IMR-90 (cell line): ENCODE data around the gene NEO1. TPM values are rescaled to one million over a fixed set of nuclear protein-coding genes. Genes with fewer than 3 reads are reported as not detected.

ENCODE experiments used
- ATAC-seq: fragments of 200-7000 bp; cut with Tn5 transposase; 2 replicates; pipeline ENCODE4 v1.9.1; 2020; ENCODE audit warnings: low read depth, mild to moderate bottlenecking, moderate library complexity
- BruUV-seq: library from RNA; stranded (reverse); fragments of 400-500 nt; replicated peaks from 2 replicates; lab custom pipeline; 2021; lab: Mats Ljungman, UMichigan
- CTCF ChIA-PET: fragments of 300-600 bp; formaldehyde crosslinking; extraction: SDS; loops from one replicate; lab custom pipeline; 2021; ENCODE audit warnings: antibody characterized with exemption; lab: Yijun Ruan, JAX
- POLR2A ChIA-PET: fragments of 300-600 bp; sonication (Branson Sonifier 250); formaldehyde crosslinking; loops from one replicate; lab custom pipeline; 2022; ENCODE audit warnings: antibody characterized with exemption; ENCODE audit not compliant: unreplicated experiment; lab: Charles Lee
- DNase-seq: peaks from one replicate; pipeline ENCODE4 v3.0.0; 2013
- H2AFZ ChIP-seq: replicated peaks from 2 replicates; pipeline ENCODE3; 2013; ENCODE audit warnings: low read length, mild to moderate bottlenecking; ENCODE audit not compliant: poor library complexity
- H2AK5ac ChIP-seq: 2 replicates; pipeline ENCODE4 v1.6.1; 2013; ENCODE audit warnings: low read depth, low read length, inconsistent platforms
- H2AK9ac ChIP-seq: replicated peaks from 2 replicates; pipeline ENCODE3; 2013; ENCODE audit warnings: mild to moderate bottlenecking, low read depth, low read length, moderate library complexity; ENCODE audit not compliant: poor library complexity
- H2BK120ac ChIP-seq: 2 replicates; pipeline ENCODE4 v1.6.1; 2013; ENCODE audit warnings: low read depth, low read length, inconsistent platforms
- H2BK15ac ChIP-seq: 3 replicates; pipeline ENCODE4 v1.6.1; 2013; ENCODE audit warnings: low read depth, low read length, inconsistent platforms
- H2BK20ac ChIP-seq: 2 replicates; pipeline ENCODE4 v1.6.1; 2013; ENCODE audit warnings: low read depth, mild to moderate bottlenecking, inconsistent platforms, low read length, moderate library complexity
- H2BK5ac ChIP-seq: 2 replicates; pipeline ENCODE4 v1.6.1; 2013; ENCODE audit warnings: mild to moderate bottlenecking, low read depth, low read length, inconsistent platforms; ENCODE audit not compliant: poor library complexity, severe bottlenecking
- H3K14ac ChIP-seq: replicated peaks from 2 replicates; pipeline ENCODE4 v1.6.1; 2013; ENCODE audit warnings: low read depth, low read length, inconsistent platforms
- H3K18ac ChIP-seq: 2 replicates; pipeline ENCODE4 v1.6.1; 2013; ENCODE audit warnings: low read depth, low read length, control low read depth
- H3K23ac ChIP-seq: 2 replicates; pipeline ENCODE4 v1.6.1; 2013; ENCODE audit warnings: low read depth, low read length, inconsistent platforms
- H3K27ac ChIP-seq: 2 replicates; pipeline ENCODE4 v1.5.1; 2013; ENCODE audit warnings: mild to moderate bottlenecking, control low read depth, low read length; ENCODE audit not compliant: insufficient read depth
- H3K27me3 ChIP-seq: 2 replicates; pipeline ENCODE4 v1.6.1; 2013; ENCODE audit warnings: low read length; ENCODE audit not compliant: control insufficient read depth, insufficient read depth
- H3K36me3 ChIP-seq: 2 replicates; pipeline ENCODE4 v1.6.1; 2013; ENCODE audit warnings: low read length, mixed read lengths; ENCODE audit not compliant: control insufficient read depth, insufficient read depth
- H3K4ac ChIP-seq: 2 replicates; pipeline ENCODE4 v1.6.1; 2013; ENCODE audit warnings: low read depth, low read length, inconsistent platforms
- H3K4me1 ChIP-seq: 2 replicates; pipeline ENCODE4 v1.6.1; 2013; ENCODE audit warnings: low read length, mixed read lengths; ENCODE audit not compliant: control insufficient read depth, insufficient read depth
- H3K4me2 ChIP-seq: 2 replicates; pipeline ENCODE4 v1.6.1; 2013; ENCODE audit warnings: low read depth, mild to moderate bottlenecking, control low read depth, low read length, moderate library complexity
- H3K4me3 ChIP-seq: 2 replicates; pipeline ENCODE4 v1.5.1; 2013; ENCODE audit warnings: low read depth, mild to moderate bottlenecking, control low read depth, low read length, moderate library complexity; ENCODE audit not compliant: insufficient read depth
- H3K56ac ChIP-seq: 2 replicates; pipeline ENCODE4 v1.6.1; 2013; ENCODE audit warnings: low read length, inconsistent platforms; ENCODE audit not compliant: insufficient read depth; ENCODE audit errors: extremely low read depth
- H3K79me1 ChIP-seq, 2 experiments: 2 replicates each; pipeline ENCODE4 v1.6.1; 2013; ENCODE audit warnings: low read length in 2 of 2, inconsistent platforms in 1 of 2, low read depth in 1 of 2
- H3K9ac ChIP-seq: 2 replicates; pipeline ENCODE4 v1.6.1; 2013; ENCODE audit warnings: low read depth, low read length, control low read depth
- H3K9me1 ChIP-seq: 2 replicates; pipeline ENCODE4 v1.6.1; 2013; ENCODE audit warnings: low read length, inconsistent platforms; ENCODE audit not compliant: insufficient read depth
- H3K9me3 ChIP-seq: 2 replicates; pipeline ENCODE4 v1.6.1; 2013; ENCODE audit warnings: low read length; ENCODE audit not compliant: control insufficient read depth, insufficient read depth
- H4K20me1 ChIP-seq: 2 replicates; pipeline ENCODE4 v1.6.1; 2013; ENCODE audit warnings: low read length, inconsistent platforms; ENCODE audit not compliant: insufficient read depth
- H4K5ac ChIP-seq: 2 replicates; pipeline ENCODE4 v1.6.1; 2013; ENCODE audit warnings: mild to moderate bottlenecking, low read depth, low read length, control low read depth
- H4K8ac ChIP-seq, 2 experiments: 2 replicates each; pipeline ENCODE4 v1.6.1; 2013; ENCODE audit warnings: low read depth in 2 of 2, low read length in 2 of 2, control low read depth in 1 of 2, inconsistent platforms in 1 of 2
- H4K91ac ChIP-seq: 2 replicates; pipeline ENCODE4 v1.6.1; 2013; ENCODE audit warnings: low read depth, low read length, inconsistent platforms; ENCODE audit not compliant: insufficient read depth
- BHLHE40 ChIP-seq: fragments of 150-350 bp; IDR thresholded peaks from 2 replicates; pipeline ENCODE4 v1.6.1; 2016; ENCODE audit warnings: mild to moderate bottlenecking, low read depth, low read length
- CHD1 ChIP-seq: IDR thresholded peaks from 2 replicates; pipeline ENCODE4 v1.6.1; 2012; ENCODE audit warnings: low read depth, low read length, improper control_type of control experiment
- CTCF ChIP-seq: conservative IDR thresholded peaks from 2 replicates; pipeline ENCODE4 v1.5.1; 2012; ENCODE audit warnings: mild to moderate bottlenecking, low read depth, low read length, improper control_type of control experiment
- FOS ChIP-seq: fragments of 150-350 bp; IDR thresholded peaks from 2 replicates; pipeline ENCODE4 v1.6.1; 2016; ENCODE audit warnings: low read depth, low read length
- MAFK ChIP-seq: IDR thresholded peaks from 2 replicates; pipeline ENCODE4 v1.6.1; 2012; ENCODE audit warnings: low read depth, low read length, improper control_type of control experiment
- MXI1 ChIP-seq: IDR thresholded peaks from 2 replicates; pipeline ENCODE4 v1.6.1; 2012; ENCODE audit warnings: low read depth, mild to moderate bottlenecking, low read length, moderate library complexity, borderline replicate concordance
- NFE2L2 ChIP-seq: fragments of 150-350 bp; IDR thresholded peaks from 2 replicates; pipeline ENCODE4 v1.6.1; 2016; ENCODE audit warnings: low read depth, mild to moderate bottlenecking, low read length
- POLR2A ChIP-seq: IDR thresholded peaks from 2 replicates; pipeline ENCODE4 v1.6.1; 2012; ENCODE audit warnings: mild to moderate bottlenecking, low read depth, low read length
- RAD21 ChIP-seq: IDR thresholded peaks from 2 replicates; pipeline ENCODE4 v1.6.1; 2012; ENCODE audit warnings: low read length, improper control_type of control experiment
- RCOR1 ChIP-seq: IDR thresholded peaks from 2 replicates; pipeline ENCODE4 v1.6.1; 2012; ENCODE audit warnings: mild to moderate bottlenecking, low read length, improper control_type of control experiment; ENCODE audit not compliant: insufficient replicate concordance
- RFX5 ChIP-seq: IDR thresholded peaks from 2 replicates; pipeline ENCODE4 v1.8.0; 2012; ENCODE audit warnings: low read depth, mild to moderate bottlenecking, low read length, moderate library complexity
- SMC3 ChIP-seq: fragments of 150-350 bp; IDR thresholded peaks from 2 replicates; pipeline ENCODE4 v1.6.1; 2016; ENCODE audit warnings: low read depth, mild to moderate bottlenecking, antibody characterized with exemption, low read length, moderate library complexity
- USF2 ChIP-seq: fragments of 150-350 bp; IDR thresholded peaks from 2 replicates; pipeline ENCODE4 v1.6.1; 2017; ENCODE audit warnings: mild to moderate bottlenecking, antibody characterized with exemption, low read length, low read depth
- WGBS, 2 experiments: methylation state at CpG; one replicate each; pipeline versions ENCODE4 v1.1.5 to v1.1.7; 2013; ENCODE audit warnings: missing lambda C conversion rate in 2 of 2; ENCODE audit not compliant: insufficient read length in 1 of 2; ENCODE audit errors: extremely low coverage in 2 of 2; 5-methylcytosine and 5-hydroxymethylcytosine counted together
- dilution Hi-C: fragments of 300-500 bp; cut with HindIII; formaldehyde crosslinking; loops from one replicate; pipeline ENCODE4 v1.14.3; 2018; ENCODE audit warnings: low sequenced_read_pairs; ENCODE audit not compliant: unreplicated experiment
- in situ Hi-C: fragments of 300-500 bp; cut with MboI; formaldehyde crosslinking; loops from 3 replicates; pipeline ENCODE4 v1.14.3; 2019; ENCODE audit warnings: low sequenced_read_pairs, inconsistent platforms, mixed read lengths
- intact Hi-C: fragments of 100-400 bp; cut with micrococcal nuclease; formaldehyde crosslinking; loops from 2 replicates; pipeline ENCODE4 v1.10.0; 2022
- polyA plus RNA-seq, 3 experiments: library from polyadenylated mRNA; depleted of rRNA; stranded (reverse); fragments of >200 nt; gene quantifications; 2 replicates each; pipeline ENCODE4 v1.2.3, GENCODE V29; 2012; ENCODE audit warnings: low replicate concordance in 1 of 3
- total RNA-seq: library from RNA; depleted of rRNA; stranded (reverse); fragments of >200 nt; gene quantifications from 2 replicates; pipeline ENCODE4 v1.2.3, GENCODE V29; 2012
- TF ChIP-seq, protein P1 (sequence below): fragments of 150-350 bp; IDR thresholded peaks from 2 replicates; pipeline ENCODE4 v1.6.1; 2016; ENCODE audit warnings: low read depth, mild to moderate bottlenecking, low read length, moderate library complexity, borderline replicate concordance

NEO1 gene
- total and polyA plus RNA-seq, 2 of the 4 experiments (the other 2 are of a cell fraction): 16.3 to 18.5 TPM

DNA sequence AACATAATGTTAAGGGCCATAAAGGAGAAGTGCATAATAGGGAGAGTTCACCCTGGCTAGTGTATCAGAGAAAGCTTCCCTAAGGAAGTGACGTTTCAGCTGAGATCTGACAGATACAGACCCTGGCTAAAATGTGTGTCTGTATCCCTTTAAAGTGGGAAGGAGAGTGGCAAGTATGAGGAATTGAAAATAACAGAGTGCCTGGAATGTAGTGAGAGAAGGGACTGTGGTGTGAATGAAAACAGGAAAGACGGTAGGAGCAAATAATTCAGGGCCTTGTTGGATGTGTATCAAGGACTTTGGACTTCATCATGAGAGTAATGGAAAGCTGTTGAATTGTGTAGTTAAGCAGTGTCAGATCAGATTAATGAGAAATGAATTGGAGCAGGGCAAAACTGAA, 30.5 kb downstream of the NEO1 start:
- in situ Hi-C loops: loop anchor here (5.0 to 10.0 kb wide), 2 partner anchors 296 to 358 kb away; no protein-coding TSS in a partner anchor
- H4K91ac ChIP-seq: no peak overlapping the region
- H3K18ac ChIP-seq: no peak overlapping the region
- no peak overlapping the region for H3K4me2 ChIP-seq
- DNase-seq (no peak), ATAC-seq (no peak; the same call in 1 of the 2 replicates)
- ChIA-PET CTCF (no interaction called here), POLR2A (no interaction called here)
- no peak overlapping the region for H3K4ac ChIP-seq
- H3K9me3 ChIP-seq: no peaks in the 10 kb centered on the region
- no peak overlapping the region for H3K9ac ChIP-seq
- no peaks in the 10 kb centered on the region for H3K27me3 ChIP-seq
- no peak overlapping the region; the same call in 1 of the 2 replicates for H2BK20ac ChIP-seq
- H3K27ac ChIP-seq: no peak overlapping the region
- H2BK5ac ChIP-seq: no peak overlapping the region
- peaks cover 5% of the 10 kb centered on the region; the same call in 1 of the 2 replicates for H4K20me1 ChIP-seq
- H4K5ac ChIP-seq: no peak overlapping the region
- no peaks in the 10 kb centered on the region for H3K36me3 ChIP-seq
- no peak overlapping the region for H2BK120ac ChIP-seq
- H3K79me1 ChIP-seq: peaks cover 8 to 18% of the 10 kb centered on the region in 2 experiments
- no peak overlapping the region for H3K56ac ChIP-seq
- H2AK9ac ChIP-seq: no peak overlapping the region
- 44% methylated on average over 2 of the region's 2 CpGs; no CpG with 5 or more reads in 1 of the 2 experiments for WGBS, 2 experiments
- H3K9me1 ChIP-seq: 0 out of 2 replicates have a peak, but pooled peaks cover 3% of the 10 kb centered on the region
- dilution Hi-C loops: no loop called here
- H2BK15ac ChIP-seq: no peak overlapping the region
- H4K8ac ChIP-seq: 0 out of 4 replicates have a peak overlapping the region, but pooled peaks of 1 of the 2 experiments have one; percentile 1
- intact Hi-C loops: loop anchor here (10.0 kb wide), 1 partner anchor 152 kb away; no protein-coding TSS in a partner anchor
- H2AK5ac ChIP-seq: no peak overlapping the region
- H3K4me3 ChIP-seq: no peak overlapping the region
- H3K4me1 ChIP-seq: peaks cover 3% of the 10 kb centered on the region
- no TSS peak for BruUV-seq
- TF ChIP-seq, protein P1, sequence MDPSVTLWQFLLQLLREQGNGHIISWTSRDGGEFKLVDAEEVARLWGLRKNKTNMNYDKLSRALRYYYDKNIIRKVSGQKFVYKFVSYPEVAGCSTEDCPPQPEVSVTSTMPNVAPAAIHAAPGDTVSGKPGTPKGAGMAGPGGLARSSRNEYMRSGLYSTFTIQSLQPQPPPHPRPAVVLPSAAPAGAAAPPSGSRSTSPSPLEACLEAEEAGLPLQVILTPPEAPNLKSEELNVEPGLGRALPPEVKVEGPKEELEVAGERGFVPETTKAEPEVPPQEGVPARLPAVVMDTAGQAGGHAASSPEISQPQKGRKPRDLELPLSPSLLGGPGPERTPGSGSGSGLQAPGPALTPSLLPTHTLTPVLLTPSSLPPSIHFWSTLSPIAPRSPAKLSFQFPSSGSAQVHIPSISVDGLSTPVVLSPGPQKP: no peak
- TF ChIP-seq NFE2L2: no peak
- no peak for TF ChIP-seq MXI1
- TF ChIP-seq MAFK: no peak
- TF ChIP-seq RCOR1: no peak
- TF ChIP-seq SMC3: no peak
- TF ChIP-seq USF2: no peak
- TF ChIP-seq POLR2A: no peak
- no peak for TF ChIP-seq CHD1
- TF ChIP-seq FOS: no peak
- TF ChIP-seq CTCF: no peak
- TF ChIP-seq BHLHE40: no peak
- no peak for TF ChIP-seq RAD21
- TF ChIP-seq RFX5: no peak
- no peak overlapping the region for H3K14ac ChIP-seq
- no peak overlapping the region for H3K23ac ChIP-seq
- no peak overlapping the region for H2AFZ ChIP-seq
